GM21360 (cell line): Measurements from ENCODE around the gene SF3A2.
"Not testable (repeated sequence)": the region's sequence is repeated elsewhere in the genome, so short reads cannot be mapped to it uniquely, and the experiment has no call there.

Experiments
- ATAC-seq: cut with Tn5 transposase; IDR thresholded peaks from one replicate; pipeline ENCODE4 v1.9.1; 2021; ENCODE audit warnings: mild to moderate bottlenecking, moderate library complexity; ENCODE audit not compliant: unreplicated experiment

SF3A2 gene

DNA sequence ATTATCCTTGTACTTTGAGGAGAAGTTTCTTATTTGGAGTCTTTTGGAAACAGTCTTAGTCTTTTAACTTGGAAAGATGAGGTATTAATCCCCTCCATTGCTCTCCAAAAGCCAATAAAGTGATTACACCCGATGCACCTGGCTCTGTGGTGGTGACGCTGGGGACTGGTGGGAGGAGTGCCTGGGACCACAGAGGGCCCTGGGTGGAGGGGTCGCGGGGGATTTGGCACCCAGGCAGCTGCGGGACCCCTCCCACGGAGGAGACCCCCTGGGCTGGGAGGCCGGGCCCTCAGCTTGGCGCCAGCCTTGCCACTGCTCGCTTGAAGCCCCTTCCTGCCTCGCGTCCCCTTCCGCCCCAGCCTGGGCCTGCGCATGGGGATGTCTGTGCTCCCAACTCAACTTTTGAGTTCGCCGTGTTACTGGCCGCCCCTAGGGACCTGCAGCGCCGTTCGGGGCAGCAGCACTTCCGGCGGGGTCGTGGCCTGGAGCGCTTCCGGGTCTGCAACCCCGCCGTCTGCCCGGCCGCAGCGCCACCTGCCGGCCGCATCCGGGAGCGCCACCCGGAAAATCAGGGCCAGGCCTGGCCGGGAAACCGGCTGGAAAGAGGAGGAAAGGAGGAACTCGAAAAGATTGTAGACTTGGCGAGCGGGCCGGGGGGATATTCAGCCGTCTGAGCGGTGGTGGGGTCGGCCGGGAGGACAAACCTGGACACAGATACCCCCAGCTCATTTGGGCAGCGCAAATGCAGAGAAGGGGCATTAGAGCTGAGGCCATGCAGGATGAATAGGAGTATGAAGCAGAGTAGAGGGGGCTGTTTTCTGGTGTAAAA lies 36.9 kb downstream of the SF3A2 start:
- no peak for ATAC-seq

DNA sequence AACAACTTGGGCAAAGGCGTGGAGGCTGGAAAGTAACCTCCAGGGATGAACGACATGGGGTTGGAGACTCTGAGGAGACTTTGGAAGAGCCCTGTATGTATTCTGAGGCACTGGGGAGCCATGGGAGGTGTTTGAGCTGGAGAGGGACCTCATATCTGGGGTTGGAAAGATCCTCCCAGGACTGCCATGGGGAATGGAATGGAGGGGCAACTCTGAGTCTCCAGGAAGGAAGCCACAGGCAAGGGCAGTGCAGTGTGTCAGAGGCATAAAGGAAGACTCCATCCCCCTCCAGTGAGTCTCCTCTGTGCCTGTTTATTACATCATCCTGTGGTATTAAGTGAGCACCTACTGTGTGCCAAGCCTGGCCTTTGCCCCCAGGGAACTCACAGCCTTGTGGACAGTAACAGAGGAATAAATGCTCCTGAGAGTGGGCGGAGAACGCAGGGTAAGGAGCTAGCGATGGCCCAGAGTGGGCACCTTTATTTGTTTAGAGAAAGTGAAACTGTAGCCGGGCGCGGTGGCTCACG lies 37.6 kb downstream of the SF3A2 start:
- no peak for ATAC-seq

DNA sequence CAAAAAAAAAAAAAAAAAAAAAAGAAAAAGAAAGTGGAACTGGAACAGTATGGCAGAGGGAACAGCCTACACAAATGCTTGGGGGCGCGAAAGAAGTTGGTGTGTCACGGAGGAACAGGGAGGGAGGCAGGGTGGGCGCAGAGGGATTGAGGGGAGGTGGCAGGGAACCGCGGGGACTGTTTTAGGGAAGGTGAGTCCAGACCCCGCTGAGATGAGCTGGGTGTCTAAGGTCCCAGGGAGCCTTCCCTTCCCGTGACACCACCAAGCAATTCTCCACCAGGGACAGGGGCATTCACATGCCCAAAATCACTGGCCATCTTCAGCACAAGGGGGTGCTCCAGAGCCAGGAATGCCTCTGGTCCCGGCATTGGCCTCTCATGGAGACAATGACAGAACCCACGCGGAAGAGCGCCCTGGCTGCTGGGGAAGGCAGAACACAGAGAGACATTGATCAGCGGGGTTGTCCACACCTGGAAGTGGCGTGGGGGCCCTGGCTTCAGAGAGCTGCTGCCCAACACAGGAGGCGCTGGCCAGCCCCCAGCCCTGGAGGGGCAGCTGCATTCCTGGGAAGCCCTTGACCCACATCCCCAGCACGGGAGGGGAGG lies 38.4 kb downstream of the SF3A2 start:
- no peak for ATAC-seq

DNA sequence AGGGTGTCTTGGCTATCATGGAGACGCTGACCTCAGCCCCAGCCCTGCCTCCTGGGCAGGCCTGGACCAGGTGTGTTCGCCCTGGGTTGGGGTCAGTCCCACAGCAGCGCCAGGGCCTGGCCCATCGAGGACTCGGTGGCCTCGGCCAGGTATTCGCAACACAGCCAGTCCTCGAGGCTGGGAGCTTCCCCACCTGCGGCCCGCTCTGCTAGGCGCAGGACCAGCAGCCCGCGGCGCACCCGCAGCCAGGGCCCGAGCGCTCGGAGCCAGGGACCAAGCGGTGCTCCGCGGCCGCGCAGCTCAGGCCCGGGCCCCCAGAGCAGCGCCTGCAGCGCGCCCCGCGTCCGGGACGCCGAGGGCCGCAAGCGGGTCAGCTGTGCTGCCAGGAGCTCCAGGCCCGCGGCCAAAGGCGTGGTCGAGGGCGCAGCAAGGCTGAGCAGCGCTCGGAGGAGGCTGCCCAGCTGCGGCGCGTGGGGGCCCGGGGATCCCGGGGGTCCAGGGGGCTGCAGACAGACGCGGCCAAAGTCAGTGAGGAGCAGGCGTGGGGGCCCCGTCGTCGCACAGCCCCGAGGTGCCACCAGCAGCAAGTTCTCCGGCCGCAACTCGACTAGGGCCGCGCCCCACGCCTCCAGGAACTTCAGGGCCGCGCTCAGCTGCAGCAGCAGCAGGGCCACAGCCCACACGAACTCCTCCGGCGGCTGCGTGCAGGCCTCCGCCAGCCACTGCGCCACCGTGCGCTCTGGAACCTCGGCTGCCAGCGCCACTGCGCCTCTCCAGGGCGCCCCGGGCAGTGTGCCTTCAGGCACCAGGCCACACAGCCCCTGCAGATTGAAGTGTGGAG lies 39.2 kb downstream of the SF3A2 start:
- no peak for ATAC-seq

DNA sequence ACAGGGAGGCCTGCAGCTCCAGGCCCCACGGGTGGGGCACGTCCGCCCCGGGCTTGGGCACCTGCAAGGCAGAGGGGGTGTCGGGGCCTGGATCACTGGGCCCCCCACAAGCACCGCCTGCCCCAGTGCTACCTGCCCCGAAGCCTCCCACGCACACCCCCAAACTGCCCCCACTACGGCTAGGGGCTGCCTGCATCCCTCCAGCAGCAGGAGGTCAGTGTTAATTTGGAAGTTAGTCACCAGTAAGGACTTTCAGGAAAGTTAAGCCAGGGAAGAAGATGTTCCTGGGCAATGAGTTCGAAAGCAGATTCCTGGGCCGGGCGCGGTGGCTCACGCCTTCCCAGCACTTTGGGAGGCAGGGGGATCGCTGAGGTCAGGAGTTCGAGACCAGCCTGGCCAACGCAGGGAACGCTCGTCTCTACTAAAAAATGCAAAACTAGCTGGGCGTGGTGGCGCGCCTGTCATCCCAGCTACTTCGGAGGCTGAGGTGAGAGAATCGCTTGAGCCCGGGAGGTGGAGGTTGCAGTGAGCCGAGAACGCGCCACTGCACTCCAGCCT lies 39.9 kb downstream of the SF3A2 start:
- no peak for ATAC-seq

DNA sequence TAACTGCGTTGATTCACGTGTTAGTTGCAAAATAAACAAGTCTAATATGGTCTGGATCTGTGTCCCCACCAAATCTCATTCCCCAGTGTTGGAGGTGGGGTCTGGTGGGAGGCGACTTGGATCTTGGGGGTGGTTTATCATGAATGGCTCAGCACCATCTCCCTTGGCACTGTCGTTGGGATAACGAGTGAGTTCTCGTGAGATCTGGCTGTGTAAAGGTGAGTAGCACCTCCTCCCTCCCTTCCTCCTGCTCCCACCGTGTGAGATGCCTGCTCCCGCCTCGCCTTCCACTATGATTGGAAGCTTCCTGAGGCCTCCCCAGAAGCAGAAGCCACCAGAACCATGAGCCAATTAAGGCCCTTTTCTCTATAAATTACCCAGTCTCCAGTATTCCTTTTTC lies 40.5 kb downstream of the SF3A2 start:
- no peak for ATAC-seq

DNA sequence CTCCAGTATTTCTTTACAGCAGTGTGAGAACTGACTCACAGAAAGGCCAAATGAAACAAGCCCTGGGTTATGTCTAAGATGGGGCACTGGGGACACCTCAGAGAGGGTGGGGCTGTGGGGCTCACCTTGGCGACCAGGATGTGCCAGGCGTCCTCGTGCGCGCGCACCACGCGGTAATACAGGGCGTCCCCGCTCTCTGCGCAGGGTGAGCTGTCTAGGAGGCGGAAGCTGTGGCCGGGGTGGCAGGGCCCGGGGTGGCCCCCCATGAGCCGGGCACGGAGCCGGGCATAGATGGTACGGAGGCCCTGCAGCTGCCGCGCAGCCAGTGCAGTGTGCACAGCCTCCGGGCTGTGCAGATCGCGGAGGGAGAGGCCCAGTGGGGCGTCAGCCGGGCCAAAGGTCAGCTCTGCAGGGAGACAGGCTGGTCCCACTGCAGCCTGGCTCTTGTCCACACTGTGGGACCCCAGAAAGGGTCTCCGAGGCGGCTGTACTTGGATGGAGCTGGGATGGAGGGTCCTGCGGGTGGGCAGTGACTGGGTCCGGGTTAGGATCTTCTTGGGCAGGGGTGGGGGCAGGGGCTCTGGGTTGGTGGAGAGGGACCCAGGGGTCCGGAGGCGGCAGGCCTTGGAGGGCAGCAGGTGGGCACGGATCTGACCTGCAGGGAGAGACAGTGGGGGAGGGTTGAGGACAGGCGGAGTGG lies 42.0 kb downstream of the SF3A2 start:
- no peak for ATAC-seq

DNA sequence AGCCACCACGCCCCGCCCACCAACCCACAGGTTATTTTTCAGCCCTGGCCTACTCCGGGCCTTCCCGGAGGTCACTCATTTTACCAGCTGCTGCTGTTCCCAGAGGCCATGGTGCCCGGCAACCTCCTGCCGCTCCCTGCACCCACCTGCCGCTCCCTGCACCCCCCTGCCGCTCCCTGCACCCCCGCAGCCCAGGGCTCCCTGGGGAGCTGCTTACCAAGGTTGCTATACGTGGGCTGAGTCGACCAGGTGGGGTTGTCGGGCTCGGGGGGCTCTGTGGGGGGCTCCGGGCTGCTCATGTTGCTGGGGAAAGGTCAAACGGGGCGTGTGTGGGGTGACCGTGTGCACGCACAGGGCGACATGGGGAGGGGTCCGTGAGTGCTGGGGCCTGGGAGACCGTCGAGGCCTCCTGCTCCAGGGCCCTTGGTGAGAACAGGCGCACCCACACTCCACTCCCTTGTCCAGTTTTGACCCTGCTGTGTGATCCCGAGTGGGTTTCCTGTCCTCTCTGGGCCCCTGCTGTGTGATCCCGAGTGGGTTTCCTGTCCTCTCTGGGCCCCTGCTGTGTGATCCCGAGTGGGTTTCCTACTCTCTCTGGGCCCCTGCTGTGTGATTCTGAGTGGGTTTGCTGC lies 44.1 kb downstream of the SF3A2 start:
- ATAC-seq = no peak

DNA sequence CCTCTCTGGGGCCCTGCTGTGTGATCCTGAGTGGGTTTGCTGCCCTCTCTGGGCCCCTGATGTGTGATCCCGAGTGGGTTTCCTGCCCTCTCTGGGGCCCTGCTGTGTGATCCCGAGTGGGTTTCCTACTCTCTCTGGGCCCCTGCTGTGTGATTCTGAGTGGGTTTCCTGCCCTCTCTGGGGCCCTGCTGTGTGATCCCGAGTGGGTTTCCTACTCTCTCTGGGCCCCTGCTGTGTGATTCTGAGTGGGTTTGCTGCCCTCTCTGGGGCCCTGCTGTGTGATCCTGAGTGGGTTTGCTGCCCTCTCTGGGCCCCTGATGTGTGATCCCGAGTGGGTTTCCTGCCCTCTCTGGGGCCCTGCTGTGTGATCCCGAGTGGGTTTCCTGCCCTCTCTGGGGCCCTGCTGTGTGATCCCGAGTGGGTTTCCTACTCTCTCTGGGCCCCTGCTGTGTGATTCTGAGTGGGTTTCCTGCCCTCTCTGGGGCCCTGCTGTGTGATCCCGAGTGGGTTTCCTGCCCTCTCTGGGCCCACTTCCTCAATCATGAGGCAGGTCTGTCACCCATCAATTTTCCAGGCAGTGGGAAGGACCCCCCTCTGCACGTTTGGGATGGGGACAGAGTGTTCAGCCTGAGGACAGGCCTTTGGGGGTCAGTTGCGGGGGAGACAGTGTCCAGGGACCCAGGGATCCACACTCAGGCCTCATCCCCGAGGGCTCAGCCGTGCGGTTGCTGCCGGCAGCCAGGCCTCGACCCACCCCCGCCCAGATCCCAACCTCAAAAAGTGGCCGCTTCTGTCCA lies 44.8 kb downstream of the SF3A2 start:
- ATAC-seq = not testable (repeated sequence)

DNA sequence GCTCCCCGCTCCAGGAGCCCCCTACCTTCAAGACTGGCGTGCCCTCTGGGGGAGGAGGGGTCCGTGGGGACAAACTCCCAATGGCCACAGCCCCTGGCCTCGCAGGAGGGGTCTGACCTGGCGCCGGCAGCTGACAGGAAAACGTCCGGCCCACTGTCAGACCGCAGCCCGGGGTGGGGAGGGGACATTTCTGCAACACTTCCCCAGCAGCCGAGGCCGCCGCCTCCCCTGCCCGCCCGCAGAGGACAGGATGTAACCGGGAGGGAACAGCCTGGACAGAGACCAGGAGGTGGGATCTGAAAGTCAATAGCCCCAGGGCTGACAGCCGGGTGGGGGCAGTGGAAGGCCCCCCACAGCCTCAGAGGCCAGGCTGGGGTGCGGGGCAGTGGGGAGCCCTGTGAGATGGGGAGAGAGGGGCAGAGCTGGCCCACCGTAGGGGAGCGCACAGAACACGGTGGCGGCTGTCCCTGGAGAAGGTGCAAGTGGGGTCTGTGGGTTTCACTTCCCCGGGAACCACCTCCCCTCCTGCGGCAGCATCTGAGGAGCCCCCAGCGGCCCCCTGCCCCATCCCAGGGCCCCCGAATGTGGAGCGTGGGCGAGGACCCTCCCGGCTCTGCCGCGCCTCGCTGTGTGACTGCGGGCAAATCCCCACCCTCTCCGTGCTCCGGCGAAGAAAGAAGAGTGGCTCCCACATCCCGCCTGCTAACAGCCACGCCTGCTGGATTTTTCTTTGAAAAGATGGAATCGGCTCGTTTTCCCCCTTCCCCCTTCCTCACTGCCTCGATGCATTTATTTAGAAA lies 45.6 kb downstream of the SF3A2 start, which contains the start of gene PEAK3:
Gene PEAK3, minus strand, starts transcription at position 114 of the 800 bp plus-strand sequence. CDS start 1,244 bp downstream, outside the sequence.
- no peak for ATAC-seq

DNA sequence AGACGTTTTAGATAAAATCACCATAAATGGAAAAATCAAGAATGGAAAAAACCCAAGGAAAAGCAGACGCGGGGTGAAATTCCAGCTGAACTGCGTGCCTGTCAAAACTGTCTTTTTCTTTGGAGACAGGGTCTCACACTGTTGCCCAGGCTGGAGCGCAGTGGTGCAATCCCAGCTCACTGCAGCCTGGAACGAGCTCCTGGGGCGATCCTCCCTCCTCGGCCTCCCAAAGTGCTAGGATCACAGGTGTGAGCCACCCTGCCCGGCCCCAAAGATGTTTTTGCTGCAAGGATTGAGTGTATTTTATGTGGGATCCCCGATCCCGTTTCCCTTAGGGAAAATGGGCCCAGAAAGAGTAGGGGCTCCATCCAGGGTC lies 46.2 kb downstream of the SF3A2 start:
- no peak for ATAC-seq

DNA sequence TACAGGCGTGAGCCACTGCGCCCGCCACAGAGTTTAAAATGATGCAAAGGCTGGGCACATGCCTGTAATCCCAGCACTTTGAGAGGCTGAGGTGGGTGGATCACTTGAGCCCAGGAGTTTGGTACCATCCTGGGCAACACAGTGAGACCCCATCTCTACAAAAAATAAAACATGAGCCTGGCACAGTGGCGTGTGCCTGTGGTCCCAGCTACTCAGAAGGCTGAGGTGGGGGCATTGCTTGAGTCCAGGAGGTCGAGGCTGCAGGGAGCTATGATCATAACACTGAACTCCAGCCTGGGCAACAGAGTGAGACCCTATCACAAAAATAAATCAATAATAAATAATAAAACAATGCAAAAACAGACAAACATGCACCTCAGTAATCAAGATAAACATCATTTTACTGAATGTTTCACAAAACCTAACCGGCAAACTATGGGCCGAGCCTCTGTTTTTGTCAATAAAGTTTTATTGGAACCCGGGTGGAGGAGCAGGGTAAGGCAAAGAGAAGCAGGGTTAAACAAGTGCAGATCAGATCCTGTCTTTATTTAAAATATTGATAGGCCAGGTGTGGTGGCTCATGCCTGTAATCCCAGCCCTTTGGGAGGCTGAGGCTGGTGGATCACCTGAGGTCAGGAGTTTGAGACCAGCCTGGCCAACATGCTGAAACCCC lies 47.3 kb downstream of the SF3A2 start:
- ATAC-seq = no peak

DNA sequence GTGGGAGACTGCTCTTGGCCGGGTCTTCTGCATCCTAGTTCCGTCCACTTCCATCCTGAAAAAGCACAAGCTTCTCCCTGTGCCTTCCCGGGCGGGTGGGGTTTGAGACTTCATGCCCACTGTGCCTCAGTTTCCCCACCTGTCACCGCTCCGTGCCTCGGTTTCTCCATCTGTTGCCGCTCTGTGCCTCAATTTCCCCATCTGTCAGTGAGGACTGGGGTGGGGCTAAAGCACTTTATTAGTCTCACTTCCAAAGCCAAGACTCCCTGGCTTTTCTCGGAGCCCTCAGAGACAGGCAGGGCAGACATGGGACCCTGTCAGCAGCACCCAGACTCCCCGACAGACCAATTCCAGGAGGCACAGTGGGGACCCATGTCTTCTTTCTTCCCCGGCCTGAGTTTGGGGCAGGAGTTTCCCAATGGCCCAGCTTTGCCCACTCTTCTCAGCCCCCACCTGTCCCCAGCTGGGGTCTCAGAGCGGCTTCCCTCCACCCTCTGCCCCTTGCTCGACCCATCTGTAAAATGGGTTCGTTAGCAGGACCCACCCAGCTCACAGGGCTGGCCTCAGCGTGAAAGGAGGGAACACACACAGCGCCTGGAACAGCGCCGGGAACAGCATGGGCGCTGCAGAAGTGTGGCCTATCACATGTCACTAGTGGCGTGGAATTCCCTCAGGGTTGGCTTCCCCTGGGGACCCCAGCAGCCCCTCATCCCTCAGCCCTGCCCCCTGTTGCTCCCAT lies 49.9 kb downstream of the SF3A2 start:
- ATAC-seq = no peak

DNA sequence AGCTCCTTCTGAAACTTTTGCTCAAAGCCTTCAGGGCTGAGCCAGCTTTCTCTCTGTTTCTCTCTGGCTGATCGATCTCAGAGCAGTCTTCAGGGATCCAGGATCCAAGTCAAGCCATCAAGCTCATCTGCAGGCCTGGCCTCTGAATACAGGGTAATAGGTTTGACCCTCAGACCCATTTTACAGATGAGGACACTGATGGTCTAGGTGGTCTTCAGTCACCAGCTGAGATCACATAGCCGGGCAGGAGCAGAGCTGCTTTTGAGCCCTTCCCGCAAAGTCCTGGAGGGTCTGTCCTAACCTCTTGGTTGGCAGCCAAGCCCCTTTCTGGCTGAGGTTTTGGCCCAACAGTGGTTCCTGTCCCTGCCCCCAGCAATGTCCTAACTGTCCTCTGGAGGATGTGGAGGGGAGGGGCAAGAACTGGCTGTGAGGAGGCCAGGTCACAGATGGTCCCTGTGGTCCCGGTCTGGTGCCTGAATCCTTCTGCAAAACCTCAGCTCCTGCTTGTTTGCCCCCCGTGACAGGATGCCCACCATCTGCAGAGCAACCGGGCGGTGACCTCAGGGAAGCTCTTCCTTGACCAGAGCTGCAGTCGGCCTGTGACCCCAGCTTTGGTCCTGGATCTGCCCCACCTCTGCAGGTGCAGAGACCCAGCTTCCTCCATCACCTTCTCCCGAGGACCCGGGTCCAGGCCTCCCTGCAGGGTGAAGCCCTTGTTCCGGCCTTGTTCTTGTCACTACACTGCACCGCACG lies 51.1 kb downstream of the SF3A2 start:
- ATAC-seq = no peak

DNA sequence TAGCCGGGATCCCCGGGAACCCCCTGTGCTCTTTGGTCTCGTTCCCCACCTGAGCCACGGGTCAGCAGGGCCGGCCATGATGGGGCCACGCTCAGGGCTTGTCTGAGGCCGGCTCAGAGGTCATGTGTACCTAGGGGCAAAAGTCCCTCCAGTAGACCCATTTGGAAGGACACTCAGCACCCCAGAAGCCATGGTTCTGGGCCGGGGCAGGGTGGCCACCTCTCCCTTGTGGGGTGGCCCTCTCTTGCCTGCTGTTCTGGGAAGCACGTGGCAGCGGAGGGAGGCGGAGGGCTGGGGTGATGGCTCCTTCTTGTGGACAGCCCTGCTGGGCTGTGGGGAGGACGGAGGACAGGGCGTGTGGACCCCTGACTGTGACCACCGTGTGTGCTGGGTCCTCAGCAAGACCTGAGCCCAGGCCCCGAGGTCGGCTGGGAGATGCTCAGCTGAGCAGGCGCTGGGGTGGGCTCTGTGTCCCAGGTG lies 51.8 kb downstream of the SF3A2 start:
- ATAC-seq = no peak
